ENCODE data around the gene MRPS25. TPM values are rescaled to one million over a fixed set of nuclear protein-coding genes. Genes with fewer than 3 reads are reported as not detected.

The MRPS25 gene
- total and polyA plus RNA-seq, 4 donors, result 12.6 to 55.1 (median 42.9) TPM

DNA sequence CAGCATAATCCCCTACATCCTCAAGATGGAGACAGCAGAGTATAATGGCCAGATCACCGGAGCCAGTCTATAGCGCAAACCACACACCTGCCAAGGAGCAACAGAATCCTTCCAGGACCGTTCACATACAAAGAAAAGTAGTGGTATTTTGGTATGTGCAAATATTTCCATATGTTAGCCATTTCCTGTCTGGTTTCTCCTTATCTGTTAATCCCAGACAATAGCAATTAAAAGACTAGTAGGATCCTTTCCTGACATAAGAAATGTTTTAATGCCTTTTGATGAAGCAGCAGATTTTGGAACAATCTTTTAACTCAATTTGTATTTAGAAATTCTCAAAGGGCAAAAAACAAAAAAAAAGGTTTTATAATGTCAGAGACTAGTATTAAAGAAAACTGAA lies 22.2 kb downstream of the MRPS25 start:
- Histone ChIP-seq H3K27me3 (ENCODE audit: control insufficient read depth in 4 of 4, insufficient read depth in 4 of 4, low read length in 3 of 4) (no peaks in the 10 kb centered on the region), H3K36me3 (ENCODE audit: control insufficient read depth in 4 of 4, insufficient read depth in 3 of 4, low read depth in 1 of 4, low read length in 3 of 4) (peaks cover 11 to 76% (median 61%) of the 10 kb centered on the region in 4 donors), H3K4me1 (ENCODE audit: control insufficient read depth in 4 of 4, insufficient read depth in 4 of 4, low read length in 3 of 4) (no peaks in the 10 kb centered on the region), H3K4me3 (ENCODE audit: low read depth in 1 of 3, low read length in 3 of 3) (no peak overlapping the region), H3K9ac (ENCODE audit: low read depth in 1 of 2, low read length in 2 of 2) (no peak overlapping the region), H3K27ac (ENCODE audit: low read depth in 1 of 2, low read length in 2 of 2) (no peak overlapping the region), H3K9me3 (ENCODE audit: control insufficient read depth in 4 of 4, low read length in 3 of 4) (no peaks in the 10 kb centered on the region)
- no peak for TF ChIP-seq TAF1 (conservative IDR thresholded peaks at IDR 0.05)
- TF ChIP-seq HNF4A (conservative IDR thresholded peaks at IDR 0.05), result no peak
- no peak for TF ChIP-seq FOXA1 (IDR thresholded peaks at IDR 0.05)
- TF ChIP-seq, protein P1, sequence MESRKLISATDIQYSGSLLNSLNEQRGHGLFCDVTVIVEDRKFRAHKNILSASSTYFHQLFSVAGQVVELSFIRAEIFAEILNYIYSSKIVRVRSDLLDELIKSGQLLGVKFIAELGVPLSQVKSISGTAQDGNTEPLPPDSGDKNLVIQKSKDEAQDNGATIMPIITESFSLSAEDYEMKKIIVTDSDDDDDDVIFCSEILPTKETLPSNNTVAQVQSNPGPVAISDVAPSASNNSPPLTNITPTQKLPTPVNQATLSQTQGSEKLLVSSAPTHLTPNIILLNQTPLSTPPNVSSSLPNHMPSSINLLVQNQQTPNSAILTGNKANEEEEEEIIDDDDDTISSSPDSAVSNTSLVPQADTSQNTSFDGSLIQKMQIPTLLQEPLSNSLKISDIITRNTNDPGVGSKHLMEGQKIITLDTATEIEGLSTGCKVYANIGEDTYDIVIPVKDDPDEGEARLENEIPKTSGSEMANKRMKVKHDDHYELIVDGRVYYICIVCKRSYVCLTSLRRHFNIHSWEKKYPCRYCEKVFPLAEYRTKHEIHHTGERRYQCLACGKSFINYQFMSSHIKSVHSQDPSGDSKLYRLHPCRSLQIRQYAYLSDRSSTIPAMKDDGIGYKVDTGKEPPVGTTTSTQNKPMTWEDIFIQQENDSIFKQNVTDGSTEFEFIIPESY (IDR thresholded peaks at IDR 0.05), result no peak
- TF ChIP-seq RAD21 (IDR thresholded peaks at IDR 0.05), result no peak
- TF ChIP-seq RXRA (IDR thresholded peaks at IDR 0.05), result no peak
- 86% methylated on average over 3 of the region's 3 CpGs for WGBS
- no peak for DNase-seq (ENCODE audit: low spot score)

DNA sequence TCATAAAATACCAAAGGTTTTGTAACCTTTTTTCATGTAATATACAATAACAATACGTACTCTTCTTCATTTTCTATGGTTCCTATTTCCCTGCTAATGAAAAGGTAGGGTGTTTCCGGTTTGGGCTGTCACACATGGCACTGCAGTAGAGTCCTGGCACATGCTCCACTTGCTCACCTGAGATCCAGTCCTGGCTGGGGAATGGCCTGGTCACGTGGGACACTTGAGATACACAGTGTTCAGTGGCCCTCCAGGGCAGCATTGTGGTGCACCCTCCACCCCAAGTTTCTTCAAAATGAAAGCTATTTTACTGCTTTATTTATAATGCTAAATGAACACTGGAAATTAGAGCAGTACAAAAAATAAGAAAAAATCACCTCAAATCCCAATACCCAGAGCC lies 23.2 kb downstream of the MRPS25 start:
- DNase-seq (ENCODE audit: low spot score), result no peak

DNA sequence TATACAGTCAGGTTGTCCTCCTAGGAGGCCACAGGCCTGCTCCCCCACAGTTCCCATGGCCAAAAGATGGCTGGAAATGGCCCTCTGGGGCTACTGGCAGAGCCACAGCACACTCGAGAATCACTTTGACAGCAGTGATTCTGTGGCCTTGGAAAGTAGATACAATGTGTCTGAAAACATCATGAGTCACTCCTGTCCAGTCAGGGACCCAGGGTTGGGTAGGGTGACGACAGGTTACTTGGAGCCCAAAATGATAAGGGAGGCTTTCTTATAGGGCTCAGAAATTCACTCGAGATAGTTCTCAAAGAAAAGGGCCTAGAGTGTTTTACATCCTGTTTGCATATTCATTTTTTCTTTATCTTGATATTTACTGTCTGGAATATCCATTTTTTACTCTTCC lies 24.3 kb downstream of the MRPS25 start:
- no peak overlapping the region for H3K4me3 ChIP-seq (ENCODE audit: low read depth in 1 of 3, low read length in 3 of 3)
- no peaks in the 10 kb centered on the region for H3K27me3 ChIP-seq (ENCODE audit: control insufficient read depth in 4 of 4, insufficient read depth in 4 of 4, low read length in 3 of 4)
- no peak overlapping the region for H3K27ac ChIP-seq (ENCODE audit: low read depth in 1 of 2, low read length in 2 of 2)
- H3K9me3 ChIP-seq (ENCODE audit: control insufficient read depth in 4 of 4, low read length in 3 of 4), result no peaks in the 10 kb centered on the region
- H3K4me1 ChIP-seq (ENCODE audit: control insufficient read depth in 4 of 4, insufficient read depth in 4 of 4, low read length in 3 of 4), result no peaks in the 10 kb centered on the region
- TF ChIP-seq FOXA2 (IDR thresholded peaks at IDR 0.05) (no peak), RAD21 (IDR thresholded peaks at IDR 0.05) (no peak), YY1 (IDR thresholded peaks at IDR 0.05) (no peak), TAF1 (conservative IDR thresholded peaks at IDR 0.05) (no peak)
- DNase-seq (ENCODE audit: low spot score), result no peak
- H3K9ac ChIP-seq (ENCODE audit: low read depth in 1 of 2, low read length in 2 of 2), result no peak overlapping the region
- H3K36me3 ChIP-seq (ENCODE audit: control insufficient read depth in 4 of 4, insufficient read depth in 3 of 4, low read depth in 1 of 4, low read length in 3 of 4), result peaks cover 5 to 64% (median 51%) of the 10 kb centered on the region in 4 donors
- 86% methylated on average over 3 of the region's 3 CpGs for WGBS

More for the DNA sequence above, 23.2 kb downstream of the MRPS25 start:
- H3K36me3 ChIP-seq (ENCODE audit: control insufficient read depth in 4 of 4, insufficient read depth in 3 of 4, low read depth in 1 of 4, low read length in 3 of 4), result peaks cover 8 to 75% (median 62%) of the 10 kb centered on the region in 4 donors
- TF ChIP-seq SP1 (IDR thresholded peaks at IDR 0.05), result no peak
- TF ChIP-seq, protein P2, sequence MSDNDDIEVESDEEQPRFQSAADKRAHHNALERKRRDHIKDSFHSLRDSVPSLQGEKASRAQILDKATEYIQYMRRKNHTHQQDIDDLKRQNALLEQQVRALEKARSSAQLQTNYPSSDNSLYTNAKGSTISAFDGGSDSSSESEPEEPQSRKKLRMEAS (IDR thresholded peaks at IDR 0.05), result no peak
- TF ChIP-seq EGR1 (IDR thresholded peaks at IDR 0.05; ENCODE audit: low read depth in 2 of 2), result no peak
- TF ChIP-seq JUND (IDR thresholded peaks at IDR 0.05), result no peak
- TF ChIP-seq FOXA2 (IDR thresholded peaks at IDR 0.05), result no peak
- no peak for TF ChIP-seq FOXA1 (IDR thresholded peaks at IDR 0.05)
- H3K4me3 ChIP-seq (ENCODE audit: low read depth in 1 of 3, low read length in 3 of 3), result no peak overlapping the region
- no peak overlapping the region for H3K9ac ChIP-seq (ENCODE audit: low read depth in 1 of 2, low read length in 2 of 2)
- H3K27me3 ChIP-seq (ENCODE audit: control insufficient read depth in 4 of 4, insufficient read depth in 4 of 4, low read length in 3 of 4), result no peaks in the 10 kb centered on the region
- 89% methylated on average over 3 of the region's 3 CpGs for WGBS
- H3K9me3 ChIP-seq (ENCODE audit: control insufficient read depth in 4 of 4, low read length in 3 of 4), result no peaks in the 10 kb centered on the region
- H3K4me1 ChIP-seq (ENCODE audit: control insufficient read depth in 4 of 4, insufficient read depth in 4 of 4, low read length in 3 of 4), result no peaks in the 10 kb centered on the region
- H3K27ac ChIP-seq (ENCODE audit: low read depth in 1 of 2, low read length in 2 of 2), result no peak overlapping the region

DNA sequence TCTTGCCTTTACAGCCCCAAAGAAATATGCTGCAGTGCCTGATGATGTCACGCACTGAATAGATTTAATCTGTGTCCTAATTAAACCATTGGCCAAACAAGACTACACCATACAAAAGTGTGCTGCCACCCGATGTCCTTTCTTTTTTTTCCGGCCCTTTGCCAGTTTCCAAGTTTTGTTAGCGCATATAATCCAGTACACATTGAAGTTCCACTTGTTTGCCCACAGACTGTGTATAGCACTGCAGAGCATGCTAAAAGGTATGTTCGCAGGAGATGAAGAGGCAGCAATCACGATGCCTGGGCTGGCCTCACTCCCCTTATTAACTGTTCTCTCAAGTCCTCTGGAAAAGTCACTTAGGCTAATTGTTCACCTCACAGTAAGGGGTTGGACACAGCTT lies 26.8 kb downstream of the MRPS25 start:
- no peaks in the 10 kb centered on the region for H3K9me3 ChIP-seq (ENCODE audit: control insufficient read depth in 4 of 4, low read length in 3 of 4)
- no peak overlapping the region for H3K9ac ChIP-seq (ENCODE audit: low read depth in 1 of 2, low read length in 2 of 2)
- no peak overlapping the region for H3K27ac ChIP-seq (ENCODE audit: low read depth in 1 of 2, low read length in 2 of 2)
- WGBS, result 95% methylated on average over 6 of the region's 6 CpGs
- no peak for DNase-seq (ENCODE audit: low spot score)
- no peaks in the 10 kb centered on the region for H3K27me3 ChIP-seq (ENCODE audit: control insufficient read depth in 4 of 4, insufficient read depth in 4 of 4, low read length in 3 of 4)
- H3K4me1 ChIP-seq (ENCODE audit: control insufficient read depth in 4 of 4, insufficient read depth in 4 of 4, low read length in 3 of 4), result no peaks in the 10 kb centered on the region
- H3K36me3 ChIP-seq (ENCODE audit: control insufficient read depth in 4 of 4, insufficient read depth in 3 of 4, low read depth in 1 of 4, low read length in 3 of 4), result peaks cover 5 to 57% (median 39%) of the 10 kb centered on the region in 4 donors
- TF ChIP-seq EGR1 (IDR thresholded peaks at IDR 0.05; ENCODE audit: low read depth in 2 of 2) (no peak), GABPA (IDR thresholded peaks at IDR 0.05 in 1 of 2, conservative IDR thresholded peaks at IDR 0.05 in 1 of 2) (no peak), FOXA2 (IDR thresholded peaks at IDR 0.05) (no peak), YY1 (IDR thresholded peaks at IDR 0.05) (no peak)
- TF ChIP-seq, protein P3, sequence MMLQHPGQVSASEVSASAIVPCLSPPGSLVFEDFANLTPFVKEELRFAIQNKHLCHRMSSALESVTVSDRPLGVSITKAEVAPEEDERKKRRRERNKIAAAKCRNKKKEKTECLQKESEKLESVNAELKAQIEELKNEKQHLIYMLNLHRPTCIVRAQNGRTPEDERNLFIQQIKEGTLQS (IDR thresholded peaks at IDR 0.05), result no peak
- TF ChIP-seq, protein P4, sequence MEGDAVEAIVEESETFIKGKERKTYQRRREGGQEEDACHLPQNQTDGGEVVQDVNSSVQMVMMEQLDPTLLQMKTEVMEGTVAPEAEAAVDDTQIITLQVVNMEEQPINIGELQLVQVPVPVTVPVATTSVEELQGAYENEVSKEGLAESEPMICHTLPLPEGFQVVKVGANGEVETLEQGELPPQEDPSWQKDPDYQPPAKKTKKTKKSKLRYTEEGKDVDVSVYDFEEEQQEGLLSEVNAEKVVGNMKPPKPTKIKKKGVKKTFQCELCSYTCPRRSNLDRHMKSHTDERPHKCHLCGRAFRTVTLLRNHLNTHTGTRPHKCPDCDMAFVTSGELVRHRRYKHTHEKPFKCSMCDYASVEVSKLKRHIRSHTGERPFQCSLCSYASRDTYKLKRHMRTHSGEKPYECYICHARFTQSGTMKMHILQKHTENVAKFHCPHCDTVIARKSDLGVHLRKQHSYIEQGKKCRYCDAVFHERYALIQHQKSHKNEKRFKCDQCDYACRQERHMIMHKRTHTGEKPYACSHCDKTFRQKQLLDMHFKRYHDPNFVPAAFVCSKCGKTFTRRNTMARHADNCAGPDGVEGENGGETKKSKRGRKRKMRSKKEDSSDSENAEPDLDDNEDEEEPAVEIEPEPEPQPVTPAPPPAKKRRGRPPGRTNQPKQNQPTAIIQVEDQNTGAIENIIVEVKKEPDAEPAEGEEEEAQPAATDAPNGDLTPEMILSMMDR (IDR thresholded peaks at IDR 0.05; ENCODE audit: low read depth, low read length, missing input control), result no peak
- no peak overlapping the region for H3K4me3 ChIP-seq (ENCODE audit: low read depth in 1 of 3, low read length in 3 of 3)

Measured in liver (tissue), 9 donors.